Uterus (tissue), 2 donors: Measurements from ENCODE around the gene POMT2.

Source experiments
- POLR2A ChIP-seq, 2 donors: fragments of 450-650 bp; IDR thresholded peaks; one replicate each; pipeline ENCODE4 v1.6.1; 2016; ENCODE audit warnings: antibody characterized with exemption in 2 of 2, mild to moderate bottlenecking in 1 of 2, moderate library complexity in 1 of 2
- TF ChIP-seq, protein P1 (sequence below), 4 experiments: fragments of 200-600 bp in 2 of 4; fragments of 450-650 bp in 2 of 4; sonication (generic) in 2 of 4; IDR thresholded peaks; one replicate each; pipeline ENCODE4 v1.5.1; 2016 to 2019; ENCODE audit warnings: antibody characterized with exemption in 4 of 4, mild to moderate bottlenecking in 2 of 4, moderate library complexity in 1 of 4

GRCh38 chr14:77314043-77314442, 6.6 kb downstream of the POMT2 start:
- TF ChIP-seq, protein P1, sequence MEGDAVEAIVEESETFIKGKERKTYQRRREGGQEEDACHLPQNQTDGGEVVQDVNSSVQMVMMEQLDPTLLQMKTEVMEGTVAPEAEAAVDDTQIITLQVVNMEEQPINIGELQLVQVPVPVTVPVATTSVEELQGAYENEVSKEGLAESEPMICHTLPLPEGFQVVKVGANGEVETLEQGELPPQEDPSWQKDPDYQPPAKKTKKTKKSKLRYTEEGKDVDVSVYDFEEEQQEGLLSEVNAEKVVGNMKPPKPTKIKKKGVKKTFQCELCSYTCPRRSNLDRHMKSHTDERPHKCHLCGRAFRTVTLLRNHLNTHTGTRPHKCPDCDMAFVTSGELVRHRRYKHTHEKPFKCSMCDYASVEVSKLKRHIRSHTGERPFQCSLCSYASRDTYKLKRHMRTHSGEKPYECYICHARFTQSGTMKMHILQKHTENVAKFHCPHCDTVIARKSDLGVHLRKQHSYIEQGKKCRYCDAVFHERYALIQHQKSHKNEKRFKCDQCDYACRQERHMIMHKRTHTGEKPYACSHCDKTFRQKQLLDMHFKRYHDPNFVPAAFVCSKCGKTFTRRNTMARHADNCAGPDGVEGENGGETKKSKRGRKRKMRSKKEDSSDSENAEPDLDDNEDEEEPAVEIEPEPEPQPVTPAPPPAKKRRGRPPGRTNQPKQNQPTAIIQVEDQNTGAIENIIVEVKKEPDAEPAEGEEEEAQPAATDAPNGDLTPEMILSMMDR (IDR thresholded peaks at IDR 0.05) = no peak
- no peak for TF ChIP-seq POLR2A (IDR thresholded peaks at IDR 0.05)
